Medulla oblongata (tissue), 1 donor: Measurements from ENCODE around the gene ANK3.

Source experiments
- DNase-seq: peaks from one replicate; pipeline ENCODE4 v3.0.0-alpha.2; 2015; ENCODE audit errors: extremely low spot score

Gene ANK3

DNA sequence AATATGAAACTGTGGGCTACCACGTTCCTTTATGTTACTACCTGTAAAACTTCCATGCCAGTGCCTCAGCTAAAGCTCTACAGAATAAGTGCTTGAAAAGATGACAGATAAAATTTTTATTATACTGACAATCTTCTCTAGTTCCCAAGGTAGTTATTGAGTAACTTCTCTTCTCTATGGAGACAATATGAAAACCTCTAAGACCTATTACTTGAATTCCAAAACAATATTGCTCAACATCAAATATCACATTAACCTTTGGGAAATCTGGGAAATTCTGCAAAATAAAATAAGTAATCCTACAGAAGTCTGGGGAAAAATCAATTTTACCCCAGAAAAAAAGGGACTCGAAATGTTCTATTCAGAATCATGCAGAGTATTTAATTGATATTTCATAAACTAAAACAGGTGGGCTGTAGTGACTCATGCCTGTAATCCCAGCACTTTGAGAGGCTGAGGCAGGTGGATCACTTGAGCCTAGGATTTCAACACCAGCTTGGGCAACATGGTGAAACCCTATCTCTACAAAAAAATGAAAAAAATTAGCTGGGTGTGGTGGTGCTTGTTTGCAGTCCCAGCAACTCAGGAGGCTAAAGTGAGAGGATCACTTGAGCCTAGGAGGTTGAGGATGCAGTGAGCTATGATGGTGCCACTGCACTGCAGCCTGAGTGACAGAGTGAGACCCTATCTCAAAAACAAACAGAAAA, 23.8 kb upstream of the ANK3 start:
- DNase-seq, result no peak

GRCh38 chr10:60410970-60411369, 21.3 kb upstream of the ANK3 start:
- DNase-seq, result no peak

GRCh38 chr10:60409202-60409601, 19.5 kb upstream of the ANK3 start:
- no peak for DNase-seq

GRCh38 chr10:60406182-60406581, 16.5 kb upstream of the ANK3 start:
- no peak for DNase-seq

DNA sequence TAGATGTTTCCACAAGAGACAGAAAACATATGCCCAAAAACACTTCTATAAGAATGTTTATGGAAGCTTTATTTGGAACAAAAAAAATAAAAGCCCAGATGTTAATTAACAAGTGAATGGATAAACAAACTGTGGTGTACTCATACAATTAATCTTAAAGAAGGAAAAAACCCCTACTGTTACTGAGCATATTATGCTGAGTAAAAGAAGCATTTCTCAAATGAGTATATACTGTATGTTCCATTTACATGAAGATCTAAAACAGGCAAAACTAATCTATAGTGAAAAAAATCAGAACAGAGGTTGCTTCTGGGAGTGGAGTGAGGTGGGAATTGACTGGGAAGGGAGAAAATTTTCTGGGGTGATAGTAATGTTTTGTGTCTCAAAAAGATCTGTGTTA, 15.5 kb upstream of the ANK3 start:
- no peak for DNase-seq

DNA sequence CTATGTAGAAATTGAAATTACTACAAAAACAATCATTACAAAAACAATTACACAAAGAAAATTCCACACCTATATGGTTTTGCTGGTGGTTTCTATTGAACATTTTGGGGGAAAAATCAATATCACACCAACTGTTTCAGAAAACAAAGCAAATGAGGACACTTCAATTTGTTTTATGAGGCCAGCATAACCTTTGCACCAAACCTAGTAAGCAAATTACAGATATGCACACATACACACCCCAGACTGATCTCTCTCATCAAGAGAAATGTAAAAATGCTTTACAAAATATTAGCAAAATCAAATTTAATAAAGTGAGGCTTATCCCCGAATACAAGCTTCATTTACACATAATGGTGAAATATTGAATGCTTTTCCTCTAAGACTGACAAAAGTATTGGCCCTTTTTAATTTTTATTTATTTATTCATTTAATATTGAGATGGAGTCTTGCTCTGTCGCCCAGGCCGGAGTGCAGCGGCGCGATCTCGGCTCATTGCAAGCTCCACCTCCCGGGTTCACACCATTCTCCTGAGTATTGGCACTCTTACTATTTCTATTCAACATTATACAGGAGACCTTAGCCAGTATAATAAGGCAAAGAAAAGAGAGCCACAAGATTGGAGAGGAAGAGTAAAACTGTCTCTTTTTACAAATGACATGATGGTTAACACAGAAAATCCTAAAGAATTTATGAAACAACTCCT, 13.6 kb upstream of the ANK3 start:
- no peak for DNase-seq

- no peak for DNase-seq
Measured at GRCh38 chr10:60400366-60400765, 10.7 kb upstream of the ANK3 start.

GRCh38 chr10:60399328-60399727, 9.7 kb upstream of the ANK3 start:
- DNase-seq, result no peak

- DNase-seq, result no peak
Measured at GRCh38 chr10:60397792-60398191, 8.1 kb upstream of the ANK3 start.

GRCh38 chr10:60396766-60397165, 7.1 kb upstream of the ANK3 start:
- no peak for DNase-seq

GRCh38 chr10:60395711-60396110, 6.0 kb upstream of the ANK3 start:
- no peak for DNase-seq

- DNase-seq, result peak; percentile 32
Measured at GRCh38 chr10:60394446-60394845, 4.8 kb upstream of the ANK3 start.

- peak; percentile 65 for DNase-seq
Measured at GRCh38 chr10:60390224-60390626, 550 bp upstream of the ANK3 start.

GRCh38 chr10:60388709-60389301, 870 bp downstream of the ANK3 start:
- DNase-seq, result peak; percentile 85

GRCh38 chr10:60388116-60388625, 1.5 kb downstream of the ANK3 start:
- DNase-seq, result peak; percentile 30

GRCh38 chr10:60387531-60387930, 2.1 kb downstream of the ANK3 start:
- DNase-seq, result peak; percentile 65

DNA sequence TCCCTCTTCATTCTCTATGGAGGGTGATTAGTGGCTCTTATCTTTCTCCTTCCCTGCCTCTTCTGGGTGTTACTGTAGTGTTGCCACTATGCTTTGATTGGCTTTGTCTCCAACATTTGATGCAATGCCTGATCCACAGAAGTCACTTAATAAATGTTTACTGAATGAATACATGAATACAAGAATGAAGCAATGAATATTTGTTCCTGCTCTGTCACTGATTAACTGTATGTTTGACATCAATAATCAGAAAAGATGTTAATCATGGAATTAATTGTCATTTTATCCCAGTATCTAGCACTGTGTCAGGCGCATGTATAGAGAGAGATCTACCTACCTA, 4.3 kb downstream of the ANK3 start:
- no peak for DNase-seq

GRCh38 chr10:60384708-60385398, 4.8 kb downstream of the ANK3 start:
- peak; percentile 35 for DNase-seq

DNA sequence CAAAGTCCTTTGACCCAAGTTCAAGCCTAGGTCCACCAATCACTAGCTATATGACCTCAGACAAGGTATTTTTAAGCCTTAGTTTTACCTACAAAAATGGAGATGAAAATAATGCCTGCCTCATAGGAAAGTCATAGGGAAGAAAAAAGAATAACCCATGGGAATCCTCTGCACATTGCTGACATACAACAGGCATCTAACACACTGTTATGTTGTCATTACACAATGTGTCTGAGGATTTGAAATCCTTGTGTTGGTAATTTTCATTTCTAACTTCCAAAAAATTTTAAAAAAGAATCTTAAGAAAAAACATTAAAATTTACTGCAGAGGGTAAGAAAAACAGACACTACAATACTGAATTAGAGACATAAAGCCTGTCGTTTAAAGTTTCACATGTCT, 5.7 kb downstream of the ANK3 start:
- no peak for DNase-seq

- no peak for DNase-seq
Measured at GRCh38 chr10:60382946-60383681, 6.6 kb downstream of the ANK3 start.

DNA sequence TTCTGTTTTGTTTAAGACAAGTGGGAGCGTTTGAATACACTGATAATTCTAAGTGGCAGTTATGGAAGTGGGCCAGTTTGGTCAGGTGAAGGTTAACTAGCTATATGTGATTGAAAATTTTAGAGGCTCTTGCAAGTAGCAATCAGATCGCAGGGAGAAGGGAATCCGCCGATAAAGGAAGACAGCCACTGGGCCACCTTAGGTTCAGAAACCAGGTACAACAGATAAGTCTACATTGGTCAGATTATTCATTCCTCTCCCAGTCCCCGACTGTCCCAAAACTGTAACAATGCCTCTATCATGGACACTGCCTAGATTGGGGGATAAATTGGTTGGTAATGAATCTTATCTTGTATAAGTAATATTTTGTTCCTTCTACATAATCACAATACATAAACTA, 8.9 kb downstream of the ANK3 start:
- no peak for DNase-seq

DNA sequence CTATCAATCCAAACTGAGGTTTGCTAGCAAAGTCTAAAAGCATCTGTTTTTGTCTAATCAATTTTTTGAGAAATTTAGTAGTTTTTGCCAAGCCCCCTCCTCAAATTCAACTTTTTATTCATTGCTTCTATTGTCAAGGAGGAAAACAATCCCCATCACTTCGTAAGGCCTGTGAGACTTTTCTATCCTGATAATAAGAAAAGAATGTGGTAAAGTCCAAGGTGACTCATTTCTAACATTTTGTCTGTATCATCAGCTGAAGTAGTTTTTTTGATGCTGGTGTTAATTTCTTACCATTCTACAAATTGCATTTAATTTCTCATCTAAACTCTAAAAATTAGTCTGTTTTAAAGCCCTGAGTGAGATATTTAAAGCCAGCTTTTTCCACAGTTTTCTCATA, 11.7 kb downstream of the ANK3 start:
- DNase-seq, result no peak
